GM12878 (cell line): ENCODE data around the gene DOCK2. TPM values are rescaled to one million over a fixed set of nuclear protein-coding genes. Genes with fewer than 3 reads are reported as not detected.

Experiments used
- ATAC-seq: fragments of 200-7000 bp; cut with Tn5 transposase; 3 replicates; pipeline ENCODE4 v1.9.1; 2020; ENCODE audit warnings: mild to moderate bottlenecking, moderate library complexity
- BruUV-seq: library from RNA; stranded (reverse); fragments of 400-500 nt; replicated peaks from 2 replicates; lab custom pipeline; 2021; lab: Mats Ljungman, UMichigan
- CTCF ChIA-PET: fragments of 300-600 bp; sonication (Branson Sonifier 250); formaldehyde crosslinking; extraction: SDS; loops from one replicate; lab custom pipeline; 2021; ENCODE audit warnings: inconsistent platforms; lab: Yijun Ruan, JAX
- POLR2A ChIA-PET: fragments of 350-600 bp; formaldehyde crosslinking; extraction: SDS; loops from one replicate; lab custom pipeline; 2021; ENCODE audit warnings: inconsistent platforms; lab: Charles Lee
- RAD21 ChIA-PET: fragments of 300-600 bp; sonication (Branson Sonifier 250); formaldehyde crosslinking; loops from one replicate; lab custom pipeline; 2023; ENCODE audit warnings: antibody characterized with exemption; ENCODE audit not compliant: unreplicated experiment; lab: Charles Lee
- SMC1A ChIA-PET: fragments of 300-600 bp; sonication (Branson Sonifier 250); formaldehyde crosslinking; loops from one replicate; lab custom pipeline; 2023; ENCODE audit not compliant: unreplicated experiment, uncharacterized antibody; lab: Charles Lee
- DNase-seq: peaks from one replicate; pipeline ENCODE4 v3.0.0-alpha.2; 2011; ENCODE audit warnings: low read depth, low spot score
- FAIRE-seq: peaks from 3 replicates; lab custom pipeline; 2011; peaks lifted over from hg19 to GRCh38; lab: Jason Lieb, UNC
- H2AFZ ChIP-seq: 2 replicates; pipeline ENCODE4 v1.6.0; 2011; ENCODE audit warnings: low read depth, low read length, control low read depth; ENCODE audit not compliant: control insufficient read depth
- H3K27ac ChIP-seq: 2 replicates; pipeline ENCODE4 v1.5.1; 2011; ENCODE audit warnings: control low read depth; ENCODE audit not compliant: control insufficient read depth, insufficient read depth
- H3K27me3 ChIP-seq, 2 experiments: replicated peaks in 1 of 2; 2 replicates each; pipeline versions ENCODE4 v1.6.0 to v1.6.1; 2011; ENCODE audit warnings: low read length in 1 of 2; ENCODE audit not compliant: control insufficient read depth in 2 of 2, insufficient read depth in 2 of 2
- H3K36me3 ChIP-seq, 2 experiments: 2 replicates each; pipeline ENCODE4 v1.5.1; 2011; ENCODE audit warnings: low read length in 1 of 2; ENCODE audit not compliant: control insufficient read depth in 2 of 2, insufficient read depth in 2 of 2
- H3K4me1 ChIP-seq: 2 replicates; pipeline ENCODE4 v1.6.1; 2011; ENCODE audit warnings: mild to moderate bottlenecking, low read length, moderate library complexity, mixed read lengths; ENCODE audit not compliant: control insufficient read depth, insufficient read depth
- H3K4me2 ChIP-seq: 2 replicates; pipeline ENCODE4 v1.6.0; 2011; ENCODE audit warnings: control low read depth; ENCODE audit not compliant: control insufficient read depth, insufficient read depth
- H3K4me3 ChIP-seq: fragments of 200-600 bp; sonication (generic); 2 replicates; pipeline ENCODE4 v1.5.1; 2016
- H3K79me2 ChIP-seq: 2 replicates; pipeline ENCODE4 v1.6.0; 2011; ENCODE audit warnings: low read length; ENCODE audit not compliant: control insufficient read depth, insufficient read depth
- H3K9ac ChIP-seq: 2 replicates; pipeline ENCODE4 v1.8.0; 2011; ENCODE audit warnings: low read length, control low read depth, mixed read lengths; ENCODE audit not compliant: control insufficient read depth, insufficient read depth
- H3K9me3 ChIP-seq: replicated peaks from 3 replicates; pipeline ENCODE4 v1.5.1; 2011; ENCODE audit warnings: mild to moderate bottlenecking, low read length; ENCODE audit not compliant: control insufficient read depth, insufficient read depth
- H4K20me1 ChIP-seq: 2 replicates; pipeline ENCODE4 v1.6.0; 2011; ENCODE audit not compliant: control insufficient read depth, insufficient read depth
- CHD2 ChIP-seq: IDR thresholded peaks from 2 replicates; pipeline ENCODE4 v1.6.1; 2011; ENCODE audit warnings: low read depth, low read length, improper control_type of control experiment, borderline replicate concordance
- CREM ChIP-seq: IDR thresholded peaks from 2 replicates; pipeline ENCODE4 v1.6.1; 2014; ENCODE audit warnings: antibody characterized with exemption, low read depth
- E2F4 ChIP-seq: IDR thresholded peaks from 2 replicates; pipeline ENCODE4 v1.6.1; 2012; ENCODE audit warnings: low read depth, low read length, improper control_type of control experiment
- HDGF ChIP-seq: fragments of 450-650 bp; IDR thresholded peaks from 2 replicates; pipeline ENCODE4 v1.6.1; 2016; ENCODE audit warnings: antibody characterized with exemption
- JUND ChIP-seq: IDR thresholded peaks from 2 replicates; pipeline ENCODE4 v1.6.1; 2012; ENCODE audit warnings: low read depth, mild to moderate bottlenecking, low read length, improper control_type of control experiment, moderate library complexity
- MEF2B ChIP-seq: fragments of 450-650 bp; IDR thresholded peaks from 2 replicates; pipeline ENCODE4 v1.6.1; 2018; ENCODE audit warnings: mild to moderate bottlenecking, moderate library complexity; ENCODE audit not compliant: partially characterized antibody, poor library complexity, severe bottlenecking
- PAX8 ChIP-seq: fragments of 450-650 bp; IDR thresholded peaks from 2 replicates; pipeline ENCODE4 v1.6.1; 2017; ENCODE audit warnings: mild to moderate bottlenecking, moderate library complexity
- ZNF207 ChIP-seq: fragments of 450-650 bp; IDR thresholded peaks from 2 replicates; pipeline ENCODE4 v1.6.1; 2014; ENCODE audit warnings: antibody characterized with exemption, mild to moderate bottlenecking, borderline replicate concordance
- ZNF24 ChIP-seq: fragments of 450-650 bp; IDR thresholded peaks from 2 replicates; pipeline ENCODE4 v1.6.1; 2017; ENCODE audit warnings: antibody characterized with exemption, mild to moderate bottlenecking
- ZSCAN29 ChIP-seq: fragments of 450-650 bp; IDR thresholded peaks from 2 replicates; pipeline ENCODE4 v1.6.1; 2017; ENCODE audit warnings: mild to moderate bottlenecking, moderate library complexity
- WGBS: methylation state at CpG from one replicate; pipeline ENCODE4 v1.1.6; 2016; ENCODE audit warnings: low lambda C conversion rate; ENCODE audit not compliant: insufficient replicate concordance, insufficient coverage; ENCODE audit errors: missing lambda C conversion rate; 5-methylcytosine and 5-hydroxymethylcytosine counted together
- in situ Hi-C: fragments of 300-500 bp; cut with MboI; formaldehyde crosslinking; loops from 9 replicates; pipeline ENCODE4 v1.14.3; 2018; ENCODE audit warnings: mixed read lengths
- intact Hi-C: fragments of 100-400 bp; cut with micrococcal nuclease; formaldehyde crosslinking; loops from one replicate; pipeline ENCODE4 v1.14.2; 2022; ENCODE audit not compliant: unreplicated experiment
- polyA plus RNA-seq, 11 experiments: library from polyadenylated mRNA; depleted of rRNA in 4 of 11; unstranded in 6 of 11; stranded (reverse) in 5 of 11; fragments of >200 nt; fragmentation: Nextera tagmentation in 4 of 11; fragmentation: Illumina TruSeq in 1 of 11; extraction: Ambion mirVana in 4 of 11; extraction: Trizol in 1 of 11; gene quantifications; 1 replicate in 1 of 11; 2 replicates in 10 of 11; pipeline versions ENCODE4 v1.2.1 to v1.2.3, GENCODE V29; 2011 to 2016; ENCODE audit warnings: inconsistent platforms in 2 of 11, missing spikeins in 2 of 11, low read depth in 1 of 11
- total RNA-seq, 4 experiments: library from RNA; depleted of rRNA in 3 of 4; stranded (reverse); fragments of >200 nt in 3 of 4; fragmentation: Illumina TruSeq in 1 of 4; extraction: Trizol in 1 of 4; gene quantifications; 2 replicates each; pipeline versions ENCODE4 v1.2.1 to v1.2.3, GENCODE V29; 2013 to 2021
- TF ChIP-seq, protein P1 (sequence below): fragments of 450-650 bp; IDR thresholded peaks from 2 replicates; pipeline ENCODE4 v1.6.1; 2017; ENCODE audit warnings: mild to moderate bottlenecking, moderate library complexity
- TF ChIP-seq, protein P2 (sequence below): fragments of 450-650 bp; IDR thresholded peaks from 2 replicates; pipeline ENCODE4 v1.6.1; 2016; ENCODE audit warnings: mild to moderate bottlenecking, moderate library complexity, borderline replicate concordance
- TF ChIP-seq, protein P3 (sequence below): IDR thresholded peaks from 2 replicates; pipeline ENCODE4 v1.6.1; 2012; ENCODE audit warnings: low read depth, low read length, improper control_type of control experiment

DOCK2 gene
- total and polyA plus RNA-seq, 10 of the 15 experiments (the other 5 are each of a cell fraction or from before 2014, with no cell fraction given), result 34.2 to 192 (median 118) TPM

DNA sequence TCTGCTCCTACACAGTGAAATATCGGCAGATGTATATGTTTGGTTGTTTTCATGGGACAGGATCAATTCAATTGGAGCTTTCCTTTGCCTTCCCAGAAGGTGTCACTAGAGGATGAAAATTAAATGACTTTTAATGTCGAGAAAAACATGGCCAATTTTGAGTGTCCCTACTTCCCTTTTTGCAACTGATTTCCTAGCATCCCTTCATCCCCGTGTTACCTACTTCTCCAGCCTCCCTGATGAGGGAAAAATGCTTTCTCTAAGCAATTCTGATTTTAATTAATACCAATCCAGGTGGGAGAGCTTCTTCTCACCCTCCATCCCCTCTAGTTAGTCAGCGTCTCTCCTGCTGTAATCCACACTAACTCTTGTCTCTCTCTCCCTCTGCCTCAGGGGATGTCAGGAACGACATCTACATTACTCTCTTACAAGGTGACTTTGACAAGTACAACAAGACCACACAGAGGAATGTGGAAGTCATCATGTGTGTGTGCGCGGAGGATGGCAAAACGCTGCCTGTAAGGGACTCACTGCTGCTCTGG is 64.9 kb downstream of the DOCK2 start:
- in situ Hi-C loops (no loop called here), intact Hi-C loops (loop anchor here (1.0 to 10.0 kb wide), 4 partner anchors 135 to 373 kb away; partner anchors contain the start of gene INSYN2B)
- no peak overlapping the region for H3K4me2 ChIP-seq
- peaks cover 3% of the 10 kb centered on the region; the same call in 1 of the 2 replicates for H3K79me2 ChIP-seq
- ATAC-seq, result no peak
- FAIRE-seq, result no peak
- DNase-seq, result no peak
- BruUV-seq, result no TSS peak
- H3K9ac ChIP-seq, result no peak overlapping the region
- H3K4me1 ChIP-seq, result peaks cover 51% of the 10 kb centered on the region
- ChIA-PET CTCF (interaction anchor here (0.7 to 3.6 kb wide), 33 partner anchors 9 to 514 kb away, joined by 3 to 73 read pairs (median 4); partner anchors contain the start of genes INSYN2B and SPDL1), POLR2A (interaction anchor here (0.6 to 1.9 kb wide), 12 partner anchors 14 to 118 kb away, joined by 3 to 10 read pairs (median 4); partner anchors contain the start of gene SPDL1), RAD21 (interaction anchor here (0.6 to 3.5 kb wide), 31 partner anchors 9 to 483 kb away, joined by 3 to 78 read pairs (median 5); partner anchors contain the start of gene INSYN2B), SMC1A (interaction anchor here (0.7 to 9.0 kb wide), 25 partner anchors 8 to 346 kb away, joined by 3 to 123 read pairs (median 4); partner anchors contain the start of gene INSYN2B)
- peak overlapping the region; percentile 89 for H3K27ac ChIP-seq
- H3K36me3 ChIP-seq, result peaks cover 32 to 41% of the 10 kb centered on the region in 2 experiments
- H3K27me3 ChIP-seq, result no peaks in the 10 kb centered on the region
- no peaks in the 10 kb centered on the region for H3K9me3 ChIP-seq
- no peak overlapping the region for H2AFZ ChIP-seq
- H4K20me1 ChIP-seq, result no peaks in the 10 kb centered on the region
- 69% methylated on average over 8 of the region's 8 CpGs for WGBS
- no peak overlapping the region for H3K4me3 ChIP-seq
- TF ChIP-seq MEF2B, result no peak
- TF ChIP-seq HDGF, result peak; percentile 50; the same call in 1 of the 2 replicates
- TF ChIP-seq ZNF24, result no peak
- TF ChIP-seq, protein P1, sequence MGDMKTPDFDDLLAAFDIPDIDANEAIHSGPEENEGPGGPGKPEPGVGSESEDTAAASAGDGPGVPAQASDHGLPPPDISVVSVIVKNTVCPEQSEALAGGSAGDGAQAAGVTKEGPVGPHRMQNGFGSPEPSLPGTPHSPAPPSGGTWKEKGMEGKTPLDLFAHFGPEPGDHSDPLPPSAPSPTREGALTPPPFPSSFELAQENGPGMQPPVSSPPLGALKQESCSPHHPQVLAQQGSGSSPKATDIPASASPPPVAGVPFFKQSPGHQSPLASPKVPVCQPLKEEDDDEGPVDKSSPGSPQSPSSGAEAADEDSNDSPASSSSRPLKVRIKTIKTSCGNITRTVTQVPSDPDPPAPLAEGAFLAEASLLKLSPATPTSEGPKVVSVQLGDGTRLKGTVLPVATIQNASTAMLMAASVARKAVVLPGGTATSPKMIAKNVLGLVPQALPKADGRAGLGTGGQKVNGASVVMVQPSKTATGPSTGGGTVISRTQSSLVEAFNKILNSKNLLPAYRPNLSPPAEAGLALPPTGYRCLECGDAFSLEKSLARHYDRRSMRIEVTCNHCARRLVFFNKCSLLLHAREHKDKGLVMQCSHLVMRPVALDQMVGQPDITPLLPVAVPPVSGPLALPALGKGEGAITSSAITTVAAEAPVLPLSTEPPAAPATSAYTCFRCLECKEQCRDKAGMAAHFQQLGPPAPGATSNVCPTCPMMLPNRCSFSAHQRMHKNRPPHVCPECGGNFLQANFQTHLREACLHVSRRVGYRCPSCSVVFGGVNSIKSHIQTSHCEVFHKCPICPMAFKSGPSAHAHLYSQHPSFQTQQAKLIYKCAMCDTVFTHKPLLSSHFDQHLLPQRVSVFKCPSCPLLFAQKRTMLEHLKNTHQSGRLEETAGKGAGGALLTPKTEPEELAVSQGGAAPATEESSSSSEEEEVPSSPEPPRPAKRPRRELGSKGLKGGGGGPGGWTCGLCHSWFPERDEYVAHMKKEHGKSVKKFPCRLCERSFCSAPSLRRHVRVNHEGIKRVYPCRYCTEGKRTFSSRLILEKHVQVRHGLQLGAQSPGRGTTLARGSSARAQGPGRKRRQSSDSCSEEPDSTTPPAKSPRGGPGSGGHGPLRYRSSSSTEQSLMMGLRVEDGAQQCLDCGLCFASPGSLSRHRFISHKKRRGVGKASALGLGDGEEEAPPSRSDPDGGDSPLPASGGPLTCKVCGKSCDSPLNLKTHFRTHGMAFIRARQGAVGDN, result peak; percentile 68; the same call in 1 of the 2 replicates
- no peak for TF ChIP-seq ZSCAN29
- TF ChIP-seq PAX8, result no peak
- TF ChIP-seq ZNF207, result no peak
- TF ChIP-seq, protein P2, sequence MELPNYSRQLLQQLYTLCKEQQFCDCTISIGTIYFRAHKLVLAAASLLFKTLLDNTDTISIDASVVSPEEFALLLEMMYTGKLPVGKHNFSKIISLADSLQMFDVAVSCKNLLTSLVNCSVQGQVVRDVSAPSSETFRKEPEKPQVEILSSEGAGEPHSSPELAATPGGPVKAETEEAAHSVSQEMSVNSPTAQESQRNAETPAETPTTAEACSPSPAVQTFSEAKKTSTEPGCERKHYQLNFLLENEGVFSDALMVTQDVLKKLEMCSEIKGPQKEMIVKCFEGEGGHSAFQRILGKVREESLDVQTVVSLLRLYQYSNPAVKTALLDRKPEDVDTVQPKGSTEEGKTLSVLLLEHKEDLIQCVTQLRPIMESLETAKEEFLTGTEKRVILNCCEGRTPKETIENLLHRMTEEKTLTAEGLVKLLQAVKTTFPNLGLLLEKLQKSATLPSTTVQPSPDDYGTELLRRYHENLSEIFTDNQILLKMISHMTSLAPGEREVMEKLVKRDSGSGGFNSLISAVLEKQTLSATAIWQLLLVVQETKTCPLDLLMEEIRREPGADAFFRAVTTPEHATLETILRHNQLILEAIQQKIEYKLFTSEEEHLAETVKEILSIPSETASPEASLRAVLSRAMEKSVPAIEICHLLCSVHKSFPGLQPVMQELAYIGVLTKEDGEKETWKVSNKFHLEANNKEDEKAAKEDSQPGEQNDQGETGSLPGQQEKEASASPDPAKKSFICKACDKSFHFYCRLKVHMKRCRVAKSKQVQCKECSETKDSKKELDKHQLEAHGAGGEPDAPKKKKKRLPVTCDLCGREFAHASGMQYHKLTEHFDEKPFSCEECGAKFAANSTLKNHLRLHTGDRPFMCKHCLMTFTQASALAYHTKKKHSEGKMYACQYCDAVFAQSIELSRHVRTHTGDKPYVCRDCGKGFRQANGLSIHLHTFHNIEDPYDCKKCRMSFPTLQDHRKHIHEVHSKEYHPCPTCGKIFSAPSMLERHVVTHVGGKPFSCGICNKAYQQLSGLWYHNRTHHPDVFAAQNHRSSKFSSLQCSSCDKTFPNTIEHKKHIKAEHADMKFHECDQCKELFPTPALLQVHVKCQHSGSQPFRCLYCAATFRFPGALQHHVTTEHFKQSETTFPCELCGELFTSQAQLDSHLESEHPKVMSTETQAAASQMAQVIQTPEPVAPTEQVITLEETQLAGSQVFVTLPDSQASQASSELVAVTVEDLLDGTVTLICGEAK, result no peak
- TF ChIP-seq E2F4, result no peak
- TF ChIP-seq JUND, result no peak
- TF ChIP-seq, protein P3, sequence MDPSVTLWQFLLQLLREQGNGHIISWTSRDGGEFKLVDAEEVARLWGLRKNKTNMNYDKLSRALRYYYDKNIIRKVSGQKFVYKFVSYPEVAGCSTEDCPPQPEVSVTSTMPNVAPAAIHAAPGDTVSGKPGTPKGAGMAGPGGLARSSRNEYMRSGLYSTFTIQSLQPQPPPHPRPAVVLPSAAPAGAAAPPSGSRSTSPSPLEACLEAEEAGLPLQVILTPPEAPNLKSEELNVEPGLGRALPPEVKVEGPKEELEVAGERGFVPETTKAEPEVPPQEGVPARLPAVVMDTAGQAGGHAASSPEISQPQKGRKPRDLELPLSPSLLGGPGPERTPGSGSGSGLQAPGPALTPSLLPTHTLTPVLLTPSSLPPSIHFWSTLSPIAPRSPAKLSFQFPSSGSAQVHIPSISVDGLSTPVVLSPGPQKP, result no peak
- TF ChIP-seq CREM, result no peak
- no peak for TF ChIP-seq CHD2
